ENCODE measurements around the gene ST14. TPM values are rescaled to one million over a fixed set of nuclear protein-coding genes. Genes with fewer than 3 reads are reported as not detected.

ST14 gene
- total RNA-seq, 1 donor from 2014 or later: 0.12 TPM

DNA sequence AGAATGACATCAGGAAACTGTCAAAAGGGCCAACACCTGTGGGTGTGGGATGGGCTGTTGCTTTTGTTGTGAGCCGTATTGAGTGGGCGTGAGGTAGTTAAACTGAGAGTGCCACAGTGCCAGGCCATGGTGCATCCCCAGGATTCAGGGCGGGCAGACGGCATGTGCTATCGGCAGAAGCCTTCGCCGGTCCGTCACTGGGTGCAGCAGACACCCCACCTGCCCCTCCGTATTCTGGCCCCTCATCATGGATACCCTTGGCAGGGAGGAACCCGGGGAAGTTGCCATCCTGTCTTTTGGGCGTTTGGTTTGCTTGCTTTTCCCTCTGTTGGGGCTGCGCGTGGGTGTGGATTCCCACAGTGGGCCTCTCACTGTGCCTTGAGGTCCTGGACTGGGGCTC lies 27.5 kb downstream of the ST14 start:
- no peaks in the 10 kb centered on the region for H3K36me3 Mint-ChIP-seq (ENCODE audit: unreplicated experiment)
- no peak overlapping the region for H3K4me3 Mint-ChIP-seq (ENCODE audit: unreplicated experiment)
- peaks cover 6% of the 10 kb centered on the region for H3K9me3 Mint-ChIP-seq (ENCODE audit: unreplicated experiment)

DNA sequence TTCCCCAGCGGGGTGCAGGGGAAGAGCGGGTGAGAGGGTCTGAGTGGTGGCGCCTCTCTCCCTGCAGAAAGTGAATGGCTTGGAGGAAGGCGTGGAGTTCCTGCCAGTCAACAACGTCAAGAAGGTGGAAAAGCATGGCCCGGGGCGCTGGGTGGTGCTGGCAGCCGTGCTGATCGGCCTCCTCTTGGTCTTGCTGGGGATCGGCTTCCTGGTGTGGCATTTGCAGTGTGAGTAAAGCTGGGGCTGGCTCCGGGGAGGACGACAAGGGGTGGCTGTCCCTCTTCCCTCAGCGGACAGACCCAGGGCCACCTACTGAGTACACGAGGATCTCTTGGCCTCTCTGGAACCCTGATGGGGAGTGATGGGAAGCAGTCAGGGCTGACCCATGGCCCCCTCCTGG lies 28.5 kb downstream of the ST14 start:
- H3K4me1 Mint-ChIP-seq (ENCODE audit: low read depth, unreplicated experiment): peaks cover 13% of the 10 kb centered on the region

More for the DNA sequence above, 27.5 kb downstream of the ST14 start:
- no peak overlapping the region for H3K27ac Mint-ChIP-seq (ENCODE audit: unreplicated experiment)
- peaks cover 10% of the 10 kb centered on the region for H3K27me3 Mint-ChIP-seq (ENCODE audit: unreplicated experiment)
- TF ChIP-seq, protein P1, sequence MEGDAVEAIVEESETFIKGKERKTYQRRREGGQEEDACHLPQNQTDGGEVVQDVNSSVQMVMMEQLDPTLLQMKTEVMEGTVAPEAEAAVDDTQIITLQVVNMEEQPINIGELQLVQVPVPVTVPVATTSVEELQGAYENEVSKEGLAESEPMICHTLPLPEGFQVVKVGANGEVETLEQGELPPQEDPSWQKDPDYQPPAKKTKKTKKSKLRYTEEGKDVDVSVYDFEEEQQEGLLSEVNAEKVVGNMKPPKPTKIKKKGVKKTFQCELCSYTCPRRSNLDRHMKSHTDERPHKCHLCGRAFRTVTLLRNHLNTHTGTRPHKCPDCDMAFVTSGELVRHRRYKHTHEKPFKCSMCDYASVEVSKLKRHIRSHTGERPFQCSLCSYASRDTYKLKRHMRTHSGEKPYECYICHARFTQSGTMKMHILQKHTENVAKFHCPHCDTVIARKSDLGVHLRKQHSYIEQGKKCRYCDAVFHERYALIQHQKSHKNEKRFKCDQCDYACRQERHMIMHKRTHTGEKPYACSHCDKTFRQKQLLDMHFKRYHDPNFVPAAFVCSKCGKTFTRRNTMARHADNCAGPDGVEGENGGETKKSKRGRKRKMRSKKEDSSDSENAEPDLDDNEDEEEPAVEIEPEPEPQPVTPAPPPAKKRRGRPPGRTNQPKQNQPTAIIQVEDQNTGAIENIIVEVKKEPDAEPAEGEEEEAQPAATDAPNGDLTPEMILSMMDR (IDR thresholded peaks at IDR 0.05; ENCODE audit: partially characterized antibody, unreplicated experiment): no peak
- DNase-seq: no peak
- peaks cover 13% of the 10 kb centered on the region for H3K4me1 Mint-ChIP-seq (ENCODE audit: low read depth, unreplicated experiment)

DNA sequence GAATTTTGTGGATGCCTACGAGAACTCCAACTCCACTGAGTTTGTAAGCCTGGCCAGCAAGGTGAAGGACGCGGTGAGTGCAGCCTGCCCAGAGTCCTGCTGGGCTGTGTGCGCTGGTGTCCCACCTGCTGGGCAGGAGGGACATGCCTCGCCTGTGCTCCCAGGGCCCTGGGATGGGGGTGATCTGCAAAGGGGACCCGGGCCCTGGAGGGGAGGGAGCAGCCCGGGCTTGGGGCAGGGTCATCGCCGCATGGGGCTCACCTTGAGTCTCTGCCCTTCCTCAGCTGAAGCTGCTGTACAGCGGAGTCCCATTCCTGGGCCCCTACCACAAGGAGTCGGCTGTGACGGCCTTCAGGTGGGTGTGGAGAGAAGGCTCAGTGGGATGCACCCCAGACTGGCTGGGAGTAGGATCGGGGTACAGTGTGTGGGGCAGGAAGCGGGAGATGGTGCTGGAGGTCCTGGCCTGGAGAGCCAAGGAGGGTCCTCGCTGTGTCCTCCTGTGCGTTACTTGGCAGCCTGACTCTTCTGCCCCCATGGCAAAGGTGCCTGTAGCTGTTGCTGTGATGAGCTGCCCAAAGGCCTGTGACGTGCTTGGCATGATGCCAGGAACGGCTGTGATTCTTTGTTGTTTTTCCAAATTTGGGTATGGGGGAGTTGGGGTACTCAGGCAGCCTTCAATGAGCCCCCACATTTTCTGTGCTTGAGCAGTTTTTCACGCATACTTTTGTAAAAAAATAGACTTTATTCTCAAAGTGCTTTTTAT lies 29.2 kb downstream of the ST14 start:
- Mint-ChIP-seq H3K27me3 (ENCODE audit: unreplicated experiment) (peaks cover 9% of the 10 kb centered on the region), H3K27ac (ENCODE audit: unreplicated experiment) (no peak overlapping the region), H3K4me3 (ENCODE audit: unreplicated experiment) (no peak overlapping the region), H3K9me3 (ENCODE audit: unreplicated experiment) (peaks cover 4% of the 10 kb centered on the region), H3K36me3 (ENCODE audit: unreplicated experiment) (no peaks in the 10 kb centered on the region), H3K4me1 (ENCODE audit: low read depth, unreplicated experiment) (peaks cover 9% of the 10 kb centered on the region)
- TF ChIP-seq, protein P1 (IDR thresholded peaks at IDR 0.05; ENCODE audit: partially characterized antibody, unreplicated experiment): no peak
- no peak for DNase-seq

More for the DNA sequence above, 28.5 kb downstream of the ST14 start:
- no peak overlapping the region for H3K27ac Mint-ChIP-seq (ENCODE audit: unreplicated experiment)
- no peak for DNase-seq
- H3K4me3 Mint-ChIP-seq (ENCODE audit: unreplicated experiment): no peak overlapping the region
- H3K36me3 Mint-ChIP-seq (ENCODE audit: unreplicated experiment): no peaks in the 10 kb centered on the region
- peaks cover 10% of the 10 kb centered on the region for H3K27me3 Mint-ChIP-seq (ENCODE audit: unreplicated experiment)
- H3K9me3 Mint-ChIP-seq (ENCODE audit: unreplicated experiment): peaks cover 6% of the 10 kb centered on the region
- TF ChIP-seq, protein P1 (IDR thresholded peaks at IDR 0.05; ENCODE audit: partially characterized antibody, unreplicated experiment): no peak

DNA sequence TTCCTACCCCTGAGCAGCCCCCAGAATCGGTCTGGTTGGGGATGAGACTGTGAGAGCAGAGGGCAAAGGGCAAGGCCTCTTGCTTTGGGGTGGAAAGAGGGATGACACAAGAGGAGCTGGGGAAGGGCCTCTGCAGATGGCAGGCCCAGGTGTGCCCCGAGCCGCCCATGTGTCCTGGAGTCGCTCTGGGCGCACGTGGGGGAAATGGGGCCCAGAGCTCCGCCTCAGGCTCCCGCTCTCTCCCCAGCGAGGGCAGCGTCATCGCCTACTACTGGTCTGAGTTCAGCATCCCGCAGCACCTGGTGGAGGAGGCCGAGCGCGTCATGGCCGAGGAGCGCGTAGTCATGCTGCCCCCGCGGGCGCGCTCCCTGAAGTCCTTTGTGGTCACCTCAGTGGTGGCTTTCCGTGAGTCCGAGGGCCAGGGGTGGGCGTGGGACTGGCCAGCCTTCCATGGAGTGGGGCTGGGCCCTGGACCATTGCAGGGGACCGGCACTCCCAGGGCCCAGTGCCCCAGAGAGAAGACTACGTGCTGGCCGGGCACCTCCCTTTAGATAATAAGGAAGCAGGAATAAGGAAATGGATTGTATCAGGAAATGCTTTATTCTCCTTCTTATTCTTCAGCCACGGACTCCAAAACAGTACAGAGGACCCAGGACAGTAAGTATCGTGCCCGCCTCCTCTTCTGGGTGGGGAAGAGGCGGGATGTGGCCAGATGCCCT lies 30.1 kb downstream of the ST14 start:
- Mint-ChIP-seq H3K27me3 (ENCODE audit: unreplicated experiment) (peaks cover 7% of the 10 kb centered on the region), H3K36me3 (ENCODE audit: unreplicated experiment) (no peaks in the 10 kb centered on the region), H3K27ac (ENCODE audit: unreplicated experiment) (no peak overlapping the region), H3K4me3 (ENCODE audit: unreplicated experiment) (no peak overlapping the region), H3K4me1 (ENCODE audit: low read depth, unreplicated experiment) (peaks cover under 1% of the 10 kb centered on the region), H3K9me3 (ENCODE audit: unreplicated experiment) (peaks cover 2% of the 10 kb centered on the region)
- DNase-seq: no peak
- TF ChIP-seq, protein P1 (IDR thresholded peaks at IDR 0.05; ENCODE audit: partially characterized antibody, unreplicated experiment): no peak

Data from glutamatergic neuron (in vitro differentiated cells).